Measurements from ENCODE around the gene ITGB7.

Gene ITGB7

GRCh38 chr12:53225635-53226424, 18.8 kb upstream of the ITGB7 start:
- CTCF ChIA-PET = interaction anchor here (1.8 kb wide), 1 partner anchor 26 kb away, joined by 6 read pairs; a partner anchor contains a TSS
- H3K27me3 Mint-ChIP-seq = peaks cover 27% of the 10 kb centered on the region
- peaks cover 4% of the 10 kb centered on the region for H3K36me3 Mint-ChIP-seq
- no peak for DNase-seq
- peaks cover 58% of the 10 kb centered on the region for H3K4me1 Mint-ChIP-seq
- H3K27ac Mint-ChIP-seq = no peak overlapping the region
- H3K9me3 Mint-ChIP-seq = no peaks in the 10 kb centered on the region
- H3K4me3 Mint-ChIP-seq = no peak overlapping the region

GRCh38 chr12:53224897-53225634, 18.0 kb upstream of the ITGB7 start:
- Mint-ChIP-seq H3K4me3 (no peak overlapping the region), H3K27ac (peak overlapping the region; percentile 75), H3K9me3 (no peaks in the 10 kb centered on the region), H3K27me3 (peaks cover 20% of the 10 kb centered on the region), H3K4me1 (peaks cover 59% of the 10 kb centered on the region), H3K36me3 (peaks cover 4% of the 10 kb centered on the region)
- DNase-seq = no peak
- CTCF ChIA-PET = interaction anchor here (1.2 to 1.8 kb wide), 2 partner anchors 13 to 27 kb away, joined by 4 to 6 read pairs; a partner anchor contains a TSS

GRCh38 chr12:53224061-53224896, 17.2 kb upstream of the ITGB7 start:
- DNase-seq = no peak
- CTCF ChIA-PET = interaction anchor here (1.2 to 2.5 kb wide), 3 partner anchors 10 to 27 kb away, joined by 4 to 11 read pairs (median 6); no protein-coding TSS in a partner anchor
- Mint-ChIP-seq H3K27ac (peak overlapping the region; percentile 85), H3K36me3 (peaks cover 8% of the 10 kb centered on the region), H3K27me3 (peaks cover 15% of the 10 kb centered on the region), H3K9me3 (no peaks in the 10 kb centered on the region), H3K4me1 (peaks cover 63% of the 10 kb centered on the region), H3K4me3 (peak overlapping the region; percentile 55)

- Mint-ChIP-seq H3K4me3 (peak overlapping the region; percentile 55), H3K9me3 (no peaks in the 10 kb centered on the region), H3K27me3 (peaks cover 15% of the 10 kb centered on the region), H3K27ac (peak overlapping the region; percentile 85), H3K36me3 (peaks cover 13% of the 10 kb centered on the region), H3K4me1 (peaks cover 68% of the 10 kb centered on the region)
- peak; percentile 66 for DNase-seq
- CTCF ChIA-PET = interaction anchor here (1.7 to 2.5 kb wide), 2 partner anchors 10 to 28 kb away, joined by 6 to 11 read pairs; no protein-coding TSS in a partner anchor
Measured at GRCh38 chr12:53223389-53224060, 16.5 kb upstream of the ITGB7 start.

- peaks cover 15% of the 10 kb centered on the region for H3K27me3 Mint-ChIP-seq
- H3K4me3 Mint-ChIP-seq = peak overlapping the region; percentile 55
- H3K9me3 Mint-ChIP-seq = no peaks in the 10 kb centered on the region
- CTCF ChIA-PET = interaction anchor here (0.9 to 2.5 kb wide), 3 partner anchors 9 to 28 kb away, joined by 3 to 11 read pairs (median 6); no protein-coding TSS in a partner anchor
- peak overlapping the region; percentile 88 for H3K27ac Mint-ChIP-seq
- H3K36me3 Mint-ChIP-seq = peaks cover 14% of the 10 kb centered on the region
- no peak for DNase-seq
- peaks cover 72% of the 10 kb centered on the region for H3K4me1 Mint-ChIP-seq
Measured at GRCh38 chr12:53222806-53223261, 15.8 kb upstream of the ITGB7 start.

GRCh38 chr12:53222170-53222721, 15.2 kb upstream of the ITGB7 start:
- CTCF ChIA-PET = interaction anchor here (0.9 to 2.5 kb wide), 2 partner anchors 8 to 26 kb away, joined by 3 to 11 read pairs; no protein-coding TSS in a partner anchor
- Mint-ChIP-seq H3K4me1 (peaks cover 77% of the 10 kb centered on the region), H3K4me3 (peak overlapping the region; percentile 69), H3K9me3 (no peaks in the 10 kb centered on the region), H3K27ac (peak overlapping the region; percentile 88), H3K27me3 (peaks cover 15% of the 10 kb centered on the region), H3K36me3 (peaks cover 16% of the 10 kb centered on the region)
- DNase-seq = no peak

- Mint-ChIP-seq H3K27me3 (peaks cover 9% of the 10 kb centered on the region), H3K4me3 (peak overlapping the region; percentile 99), H3K9me3 (no peaks in the 10 kb centered on the region), H3K27ac (peak overlapping the region; percentile 95), H3K4me1 (peaks cover 79% of the 10 kb centered on the region), H3K36me3 (peaks cover 18% of the 10 kb centered on the region)
- DNase-seq = peak; percentile 72
- CTCF ChIA-PET = interaction anchor here (0.7 to 13.8 kb wide), 5 partner anchors 10 to 46 kb away, joined by 3 to 250 read pairs (median 8); partner anchors contain the start of gene ESPL1
Measured at GRCh38 chr12:53221203-53222080, 14.4 kb upstream of the ITGB7 start.

GRCh38 chr12:53220694-53221202, 13.7 kb upstream of the ITGB7 start:
- Mint-ChIP-seq H3K27ac (peak overlapping the region; percentile 95), H3K4me3 (peak overlapping the region; percentile 99), H3K9me3 (no peaks in the 10 kb centered on the region), H3K27me3 (peaks cover 7% of the 10 kb centered on the region), H3K36me3 (peaks cover 25% of the 10 kb centered on the region), H3K4me1 (peaks cover 82% of the 10 kb centered on the region)
- peak; percentile 88 for DNase-seq
- CTCF ChIA-PET = interaction anchor here (0.7 to 13.8 kb wide), 6 partner anchors 10 to 47 kb away, joined by 3 to 250 read pairs (median 7); partner anchors contain the start of gene ESPL1

GRCh38 chr12:53219956-53220693, 13.1 kb upstream of the ITGB7 start:
- Mint-ChIP-seq H3K27me3 (peaks cover 4% of the 10 kb centered on the region), H3K9me3 (no peaks in the 10 kb centered on the region), H3K27ac (peak overlapping the region; percentile 95), H3K4me3 (peak overlapping the region; percentile 99), H3K4me1 (peaks cover 82% of the 10 kb centered on the region), H3K36me3 (peaks cover 30% of the 10 kb centered on the region)
- CTCF ChIA-PET = interaction anchor here (0.7 to 13.8 kb wide), 8 partner anchors 9 to 103 kb away, joined by 3 to 250 read pairs (median 6); partner anchors contain the start of gene ESPL1
- DNase-seq = peak; percentile 91

- Mint-ChIP-seq H3K4me3 (peak overlapping the region; percentile 99), H3K27ac (peak overlapping the region; percentile 95), H3K9me3 (no peaks in the 10 kb centered on the region), H3K27me3 (no peaks in the 10 kb centered on the region), H3K36me3 (peaks cover 35% of the 10 kb centered on the region), H3K4me1 (peaks cover 82% of the 10 kb centered on the region)
- DNase-seq = peak; percentile 70
- CTCF ChIA-PET = interaction anchor here (0.7 to 13.8 kb wide), 9 partner anchors 8 to 104 kb away, joined by 3 to 250 read pairs (median 6); partner anchors contain the start of genes AAAS and ESPL1
Measured at GRCh38 chr12:53219292-53219955, 12.4 kb upstream of the ITGB7 start.

Measured in activated naive CD4-positive, alpha-beta T cell treated with anti-CD3 and anti-CD28 coated beads, Interleukin-2, amount 10 ng/mL, durations not matched to agents 7 days and 5 days (primary cell).